Activated CD4-positive, alpha-beta T cell treated with anti-CD3 and anti-CD28 coated beads, Interleukin-2, Interleukin-4, amounts not matched to agents 100 ng/mL and 50 ng/mL, durations not matched to agents 16 hours and 8 hours (primary cell): Measurements from ENCODE around the gene VENTX.
"Not testable (repeated sequence)": the region's sequence is repeated elsewhere in the genome, so short reads cannot be mapped to it uniquely, and the experiment has no call there.

Experiments used
- DNase-seq: peaks from one replicate; pipeline ENCODE4 v3.0.0-alpha.2; 2020; ENCODE audit warnings: low spot score

Gene VENTX

DNA sequence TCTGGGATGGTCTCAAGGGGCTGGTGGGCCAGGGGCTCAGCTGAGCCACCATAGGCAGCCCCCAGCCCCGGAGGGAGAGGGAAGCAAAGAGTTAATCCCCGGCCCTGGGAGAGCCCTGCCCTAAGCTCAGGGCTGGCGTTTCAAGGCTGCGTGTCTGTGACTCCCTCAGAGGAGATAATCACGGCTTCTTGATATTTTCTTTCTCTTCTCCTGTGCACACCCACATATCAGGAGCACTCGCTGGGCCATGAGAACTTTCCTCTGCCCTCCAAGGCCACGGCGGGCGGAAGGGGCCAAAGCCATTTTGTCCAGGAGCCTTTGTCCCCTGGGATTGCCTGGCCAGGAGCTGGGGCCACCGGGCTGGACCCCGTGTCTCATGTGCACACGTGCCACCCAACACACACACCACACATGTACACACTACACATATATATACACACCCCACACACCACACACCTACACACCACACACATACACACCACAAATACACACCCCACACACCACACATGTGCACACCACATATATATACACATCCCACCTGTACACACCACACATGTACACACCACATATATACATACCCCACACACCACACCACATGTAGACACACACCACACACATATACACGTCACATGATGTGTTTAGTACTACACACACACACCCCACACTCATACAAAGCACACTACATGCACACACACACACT lies 16.9 kb downstream of the VENTX start:
- no peak for DNase-seq

DNA sequence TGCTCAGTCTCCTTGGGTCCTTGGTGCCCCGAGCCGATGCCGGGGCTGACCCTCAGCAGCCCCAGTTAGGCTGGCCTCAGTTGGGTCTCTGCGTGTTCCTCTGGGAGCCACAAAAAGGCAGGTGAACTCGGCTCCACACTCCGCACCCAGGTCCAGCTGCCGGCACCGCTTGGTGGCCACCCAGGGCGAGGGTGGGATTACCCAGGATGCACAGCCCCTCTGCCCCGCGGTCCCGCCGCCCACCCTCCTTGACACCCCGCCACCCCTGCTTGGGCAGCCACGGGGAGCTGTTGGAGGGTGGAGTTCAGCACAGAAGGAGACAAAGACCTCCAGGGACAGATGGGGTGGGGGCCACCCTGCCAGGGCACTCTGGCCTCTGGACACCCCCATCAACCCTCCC lies 17.7 kb downstream of the VENTX start:
- DNase-seq, result no peak

DNA sequence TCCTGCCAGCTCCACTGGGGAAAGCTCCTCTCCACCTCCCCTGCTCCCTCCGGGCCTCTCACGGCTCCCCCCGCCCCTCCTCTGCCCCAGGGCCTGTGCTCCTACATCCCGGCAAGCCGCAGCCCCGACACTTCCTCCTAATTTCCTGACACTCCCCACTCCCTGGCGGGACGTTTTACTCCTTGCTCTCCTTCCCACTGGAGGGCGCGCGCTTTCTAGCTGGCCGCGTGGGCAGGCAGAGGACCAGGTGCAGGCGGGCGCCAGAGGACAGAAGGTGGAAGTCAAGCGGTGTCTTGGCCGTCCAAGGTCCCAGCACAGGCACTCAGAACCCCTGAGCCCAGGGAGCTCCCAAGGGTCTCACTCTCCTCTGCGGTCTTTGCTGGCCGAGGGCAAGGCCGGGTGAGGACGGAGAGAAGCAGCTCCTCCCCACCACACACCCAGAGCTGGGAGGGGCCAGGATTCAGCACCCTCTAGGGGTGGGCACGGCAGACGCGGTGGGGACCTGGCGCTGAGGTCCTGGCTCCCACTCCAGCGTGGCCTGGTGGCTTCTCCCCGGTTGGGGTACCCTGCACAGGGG lies 19.9 kb downstream of the VENTX start:
- no peak for DNase-seq

DNA sequence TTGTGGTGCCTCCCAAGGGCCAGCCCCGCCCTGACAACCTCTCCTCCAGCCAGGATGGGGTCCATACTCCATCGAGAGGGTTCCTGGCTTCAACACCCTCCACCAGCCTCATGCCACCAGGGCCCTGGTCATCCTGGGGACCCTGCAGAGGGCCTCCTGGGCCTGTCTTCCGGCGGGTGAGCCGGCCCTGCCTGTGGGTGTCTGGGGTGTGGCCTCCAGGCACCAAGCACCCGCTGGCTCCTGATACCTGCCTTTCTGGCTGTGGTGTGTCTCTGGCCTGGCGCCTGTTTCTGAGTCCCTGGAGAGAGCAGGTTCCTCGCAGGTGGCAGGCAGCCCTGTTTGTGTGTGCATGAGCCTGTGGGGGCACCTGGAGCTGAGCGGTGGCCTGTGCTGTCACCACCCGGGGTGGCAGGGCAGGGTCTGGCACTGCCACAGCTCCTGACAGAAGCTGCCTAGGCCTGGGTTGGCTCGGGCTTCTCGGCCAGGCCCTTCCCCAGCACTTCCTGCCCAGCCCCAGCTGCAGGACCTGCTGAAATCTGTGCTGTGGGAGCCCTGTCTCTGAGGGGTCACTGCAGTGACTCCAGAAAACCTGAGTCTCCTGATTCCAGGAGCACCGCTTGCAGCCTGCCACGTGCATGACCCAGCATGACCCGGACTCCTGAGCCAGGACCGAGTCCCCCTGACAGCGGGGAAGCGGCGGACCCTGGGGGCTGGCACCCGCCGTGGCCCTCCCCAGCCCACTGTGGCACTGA lies 20.6 kb downstream of the VENTX start:
- DNase-seq, result peak; percentile 49

DNA sequence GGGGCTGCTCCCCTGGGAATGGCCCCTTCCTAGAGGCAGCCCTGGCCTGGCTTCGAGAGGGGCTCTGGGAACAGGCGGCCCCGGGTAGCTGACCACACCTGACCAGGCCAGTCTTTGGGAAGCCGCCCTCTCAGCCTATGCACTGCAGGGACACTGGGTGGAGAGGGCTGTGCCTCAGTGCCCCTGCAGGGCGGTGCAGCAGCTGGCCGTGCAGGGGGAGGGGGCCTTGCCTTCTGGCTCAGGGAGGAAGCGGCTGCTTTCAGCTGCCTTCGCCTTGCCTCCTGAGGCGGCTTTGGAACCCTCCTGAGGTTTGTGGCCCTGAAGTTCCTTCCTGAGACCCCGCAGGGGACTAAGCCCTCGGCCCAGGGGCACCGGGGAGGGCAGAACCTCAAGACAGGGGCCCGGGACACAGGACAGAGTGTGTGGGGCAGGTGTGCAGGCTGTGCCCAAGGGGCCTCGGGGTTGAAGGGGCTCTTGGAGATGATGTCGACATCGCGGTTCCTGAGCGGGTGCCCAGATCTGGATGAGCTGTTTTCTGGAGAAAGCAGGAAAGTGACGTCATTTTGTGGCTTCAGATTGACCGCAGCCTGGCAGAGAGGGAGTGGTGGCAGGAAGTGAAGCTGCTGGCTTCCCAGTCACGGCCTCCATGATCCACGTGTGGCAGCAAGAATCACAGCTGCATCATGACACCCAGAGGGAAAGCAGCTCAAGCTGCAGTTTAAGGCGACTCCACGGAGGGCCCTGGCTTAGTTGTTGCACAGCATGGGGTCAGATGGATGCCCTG lies 21.4 kb downstream of the VENTX start:
- DNase-seq, result peak; percentile 96

DNA sequence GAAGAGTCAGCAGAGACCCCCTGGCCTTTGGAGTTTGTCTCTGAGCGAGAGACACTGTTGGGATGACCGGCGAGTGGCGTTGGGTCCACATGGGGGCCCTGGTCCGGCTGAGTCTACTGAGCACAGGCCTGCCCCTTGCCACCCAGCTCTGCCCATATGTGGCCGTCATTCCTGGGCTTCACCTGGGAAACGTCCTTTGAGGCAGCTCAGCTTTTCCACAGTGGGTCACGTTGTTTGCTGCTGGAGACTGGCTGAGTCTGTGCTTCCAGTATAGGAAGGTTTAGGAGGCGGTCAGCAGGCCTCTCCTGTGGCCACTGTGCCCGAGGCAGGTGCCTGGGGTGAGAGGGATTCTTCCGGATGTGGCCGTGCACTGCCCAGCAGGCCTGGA lies 21.9 kb downstream of the VENTX start:
- no peak for DNase-seq

DNA sequence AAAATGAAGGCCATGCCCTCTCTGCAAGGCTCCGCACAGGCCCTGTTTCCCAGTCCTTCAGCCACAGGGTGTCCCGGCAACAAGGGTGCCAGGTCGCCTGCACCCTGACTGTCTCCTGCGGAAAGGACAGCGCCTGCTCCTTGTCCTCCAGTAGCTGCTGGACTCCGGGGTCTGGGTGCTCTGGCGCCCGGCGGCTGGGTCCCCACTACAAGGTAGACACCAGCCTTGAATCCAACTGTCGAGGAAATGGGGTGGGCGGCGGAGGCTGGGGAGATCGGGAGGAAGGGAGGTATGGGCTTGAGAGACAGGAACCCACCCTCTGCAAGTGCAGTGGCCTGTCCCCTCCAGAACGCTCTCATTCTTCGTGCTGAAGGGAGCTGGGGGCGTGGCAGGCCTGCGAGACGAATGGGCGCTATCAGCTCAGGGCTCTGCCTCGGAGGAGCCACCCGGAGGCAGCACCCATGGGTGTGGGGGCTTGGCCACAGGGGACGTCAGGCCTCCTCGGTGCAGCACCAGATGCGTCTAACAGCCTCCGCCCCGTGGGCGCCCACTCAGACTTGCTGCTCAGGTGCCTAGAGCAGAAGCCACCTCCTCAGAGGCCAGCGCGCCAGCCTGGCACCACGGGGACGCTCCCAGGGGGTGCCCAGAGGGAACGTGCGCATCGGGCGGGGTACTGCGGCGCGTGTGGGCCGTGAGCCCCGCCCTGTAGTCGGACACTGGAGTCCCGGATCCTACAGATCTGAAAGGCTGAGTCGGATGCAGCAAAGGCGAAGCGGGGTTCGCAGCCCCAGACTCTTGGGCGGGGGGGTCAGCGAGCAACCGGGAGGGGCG lies 23.5 kb downstream of the VENTX start:
- peak; percentile 50 for DNase-seq

DNA sequence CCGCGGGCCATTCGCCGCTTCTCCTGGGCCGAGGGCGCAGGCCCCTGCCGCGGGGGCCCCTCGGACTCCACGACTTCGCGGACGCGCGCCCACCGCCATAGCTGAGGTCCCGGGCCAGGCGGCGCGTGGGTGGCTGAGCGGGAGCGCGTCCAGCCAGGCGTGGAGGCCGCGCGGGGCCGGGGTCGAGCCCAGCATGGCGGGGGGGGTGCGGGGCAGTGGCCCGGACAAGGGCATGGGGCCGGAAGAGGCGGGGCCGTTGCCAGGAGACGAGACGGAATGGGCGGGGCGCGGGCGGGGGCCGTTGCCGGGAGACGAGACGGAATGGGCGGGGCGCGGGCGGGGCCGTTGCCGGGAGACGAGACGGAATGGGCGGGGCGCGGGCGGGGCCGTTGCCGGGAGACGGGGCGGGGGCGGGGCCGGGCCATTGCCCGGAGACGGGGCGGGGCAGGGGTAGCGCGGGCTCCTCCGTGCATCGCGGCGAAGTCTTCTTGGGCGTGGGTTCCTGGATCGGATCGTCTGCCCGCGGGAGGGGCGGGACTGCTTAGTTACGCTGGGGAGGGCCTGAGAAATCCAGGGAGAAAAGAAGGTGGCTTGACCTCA lies 24.2 kb downstream of the VENTX start:
- DNase-seq, result peak; percentile 84

DNA sequence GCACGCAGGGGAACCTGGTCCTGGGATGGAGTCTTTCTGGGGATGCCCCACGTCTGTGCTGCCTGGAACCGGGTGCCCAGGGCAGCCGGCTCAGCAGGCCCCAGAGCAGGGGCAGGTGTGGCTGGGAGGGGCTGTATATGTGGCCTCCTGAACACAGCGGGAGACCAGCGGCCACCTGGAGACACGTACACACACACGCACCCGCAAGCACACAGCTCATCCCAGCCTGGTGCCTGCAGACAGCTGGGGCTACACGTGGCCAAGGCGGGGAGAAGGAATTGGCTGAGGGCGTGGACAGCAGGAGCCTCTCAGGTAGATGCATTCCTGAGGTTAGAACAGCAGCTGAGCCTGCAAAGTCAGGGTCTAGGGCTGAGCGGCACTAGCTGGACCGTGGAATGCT lies 25.0 kb downstream of the VENTX start:
- no peak for DNase-seq

DNA sequence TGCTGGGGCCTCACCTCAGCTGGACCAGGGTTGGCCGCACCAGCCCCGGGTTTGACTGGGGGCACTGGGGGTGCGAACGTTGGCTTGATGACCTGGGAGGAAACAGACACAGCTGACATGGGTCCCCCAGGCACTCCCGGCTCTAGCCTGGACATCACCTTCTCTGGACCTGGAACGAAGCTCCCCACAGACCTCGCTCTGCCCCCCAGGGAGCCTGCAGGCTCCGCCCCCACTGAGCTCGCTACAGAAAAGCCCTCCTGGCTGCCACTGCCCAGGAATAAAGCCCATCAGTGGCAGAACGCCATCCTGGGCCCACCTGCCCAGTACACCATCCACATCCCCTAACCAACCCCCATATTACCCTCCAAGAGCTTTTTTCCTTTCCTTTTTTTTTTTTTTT lies 26.0 kb downstream of the VENTX start:
- no peak for DNase-seq

DNA sequence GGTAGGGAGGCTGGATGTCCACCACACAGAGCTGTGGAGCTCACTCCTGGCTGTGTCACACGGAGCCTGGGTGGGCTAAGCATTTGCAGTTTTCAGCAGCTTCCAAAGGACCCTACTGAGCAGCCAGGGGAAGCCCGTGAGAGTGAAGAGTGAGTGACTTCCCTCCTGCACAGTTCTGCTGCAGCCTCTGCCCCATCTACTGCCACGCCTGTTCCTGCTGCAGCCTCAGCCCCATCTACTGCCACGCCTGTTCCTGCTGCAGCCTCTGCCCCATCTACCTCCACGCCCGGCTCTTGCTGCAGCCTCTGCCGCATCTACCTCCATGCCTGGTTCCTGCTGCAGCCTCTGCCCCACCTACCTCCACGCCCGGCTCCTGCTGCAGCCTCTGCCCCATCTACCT lies 26.8 kb downstream of the VENTX start:
- no peak for DNase-seq

DNA sequence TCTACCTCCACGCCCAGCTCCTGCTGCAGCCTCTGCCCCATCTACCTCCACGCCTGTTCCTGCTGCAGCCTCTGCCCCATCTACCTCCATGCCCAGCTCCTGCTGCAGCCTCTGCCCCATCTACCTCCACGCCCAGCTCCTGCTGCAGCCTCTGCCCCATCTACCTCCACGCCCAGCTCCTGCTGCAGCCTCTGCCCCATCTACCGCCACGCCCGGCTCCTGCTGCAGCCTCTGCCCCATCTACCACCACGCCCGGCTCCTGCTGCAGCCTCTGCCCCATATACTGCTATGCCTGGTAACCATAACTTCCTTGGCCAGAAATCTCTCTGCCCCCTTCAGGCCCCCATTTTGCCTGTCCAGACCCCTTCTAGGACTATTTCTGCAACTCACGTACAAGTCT lies 27.4 kb downstream of the VENTX start:
- not testable (repeated sequence) for DNase-seq

DNA sequence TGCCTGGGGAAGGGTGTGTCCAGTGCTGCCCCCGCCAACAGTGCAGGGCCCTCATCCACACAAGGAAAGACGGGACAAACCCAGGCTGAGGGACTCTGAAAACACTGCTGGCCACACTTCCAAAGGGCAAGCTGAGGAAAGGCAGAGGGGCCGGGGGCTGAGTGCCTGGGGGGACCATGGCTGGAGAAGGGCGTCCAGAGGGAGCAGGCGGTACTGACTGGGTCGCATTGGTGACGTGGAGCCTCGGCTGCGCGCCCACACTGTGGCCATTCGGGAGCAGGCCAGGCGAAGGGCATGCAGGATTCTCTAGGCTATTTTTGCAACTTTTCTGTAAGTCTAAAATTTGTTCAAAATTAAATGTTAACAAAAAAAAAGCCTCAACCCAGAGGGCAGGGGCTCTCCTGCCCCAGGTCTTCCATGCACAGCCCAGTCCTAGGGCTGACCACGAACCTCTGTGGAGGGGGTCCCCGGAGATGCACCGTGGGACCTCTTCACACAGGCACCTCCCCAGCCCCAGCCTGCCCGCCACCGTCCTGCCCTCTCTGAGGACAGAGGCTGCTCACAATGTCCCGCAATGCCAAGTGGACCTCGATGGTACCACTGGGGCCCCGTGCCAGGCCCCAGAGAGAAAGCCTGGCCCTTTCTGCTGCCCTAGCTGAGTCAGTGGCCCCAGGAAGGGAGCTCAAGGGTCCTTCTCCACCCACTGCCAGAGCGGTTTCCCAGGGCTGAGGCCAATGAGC lies 28.6 kb downstream of the VENTX start:
- no peak for DNase-seq

DNA sequence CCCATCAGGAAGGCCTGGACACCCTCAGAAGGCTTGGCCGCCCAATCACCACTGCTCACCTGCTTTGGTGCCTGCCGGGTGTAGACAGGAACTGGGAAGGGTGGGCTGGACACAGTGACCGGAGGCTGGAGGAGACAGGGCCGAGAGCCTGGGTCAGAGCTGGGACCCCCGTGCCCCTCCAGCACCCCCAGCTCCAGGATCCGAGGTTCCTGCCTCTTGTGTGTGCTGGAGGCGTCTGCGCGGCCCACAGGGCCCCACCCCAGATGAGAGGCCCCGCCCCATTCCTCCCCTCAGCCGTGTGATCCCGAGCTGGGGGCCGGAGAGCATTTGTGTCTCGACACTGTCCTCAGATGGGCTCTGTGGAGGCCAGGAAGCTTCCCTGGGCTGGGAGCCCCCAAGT lies 29.6 kb downstream of the VENTX start:
- DNase-seq, result no peak

DNA sequence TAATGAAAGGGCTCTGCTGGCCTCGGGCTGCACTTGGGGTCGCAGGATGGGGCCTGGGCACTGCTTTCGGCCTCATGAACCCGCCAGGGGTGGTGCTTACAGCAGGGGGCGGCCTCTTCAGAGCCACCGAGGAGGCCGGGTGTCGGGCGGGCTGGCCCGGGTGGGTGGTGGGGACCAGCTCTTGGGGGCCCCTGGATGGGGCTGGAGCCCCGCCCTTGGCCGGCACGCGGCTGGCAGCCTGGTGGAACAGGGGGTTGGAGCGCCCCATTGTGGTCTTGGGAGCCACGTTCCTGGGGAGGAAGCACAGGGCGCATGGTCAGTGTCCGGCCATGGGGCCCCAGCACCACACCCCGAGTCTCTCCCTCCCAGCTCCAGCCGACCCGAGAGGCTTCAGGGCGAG lies 30.2 kb downstream of the VENTX start:
- no peak for DNase-seq

DNA sequence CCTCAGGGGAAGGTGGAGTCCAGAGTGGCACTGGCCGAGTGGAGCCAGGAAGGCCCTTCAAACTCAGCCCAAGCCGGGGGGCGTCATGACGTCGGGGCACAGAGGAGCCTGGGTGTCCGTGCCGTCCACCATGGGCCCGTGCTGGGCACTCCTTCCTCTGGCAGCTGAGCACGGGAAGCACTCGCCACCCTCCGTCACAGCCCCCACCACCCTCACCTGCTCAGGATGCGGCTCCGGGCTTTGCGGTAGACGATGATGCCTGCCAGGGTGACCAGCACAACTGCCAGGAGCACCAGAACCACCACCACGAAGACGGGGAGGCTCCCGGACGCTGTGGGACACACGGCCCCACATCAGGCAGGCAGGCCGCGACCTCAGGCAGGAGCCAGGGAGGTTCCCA lies 30.9 kb downstream of the VENTX start:
- no peak for DNase-seq

DNA sequence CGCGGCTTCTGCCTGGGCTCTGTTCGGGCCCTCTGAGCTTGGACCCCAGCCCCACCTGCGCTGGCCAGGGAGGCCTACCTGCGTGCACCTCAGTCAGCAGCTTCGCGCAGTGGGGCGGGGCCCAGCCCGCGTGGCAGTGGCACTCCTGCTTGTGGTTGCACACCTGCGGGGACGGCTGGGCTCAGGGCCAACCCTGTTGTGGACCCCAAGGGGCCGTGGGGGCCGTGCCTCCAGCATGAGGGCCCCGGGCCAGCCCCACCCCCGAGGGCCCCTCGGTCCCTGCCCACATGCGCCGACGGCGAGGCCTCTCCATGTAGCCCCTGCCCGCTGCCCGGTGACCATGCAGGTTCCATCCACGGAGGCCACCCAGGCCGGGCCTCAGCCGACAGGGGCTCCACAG lies 31.7 kb downstream of the VENTX start:
- DNase-seq, result no peak

DNA sequence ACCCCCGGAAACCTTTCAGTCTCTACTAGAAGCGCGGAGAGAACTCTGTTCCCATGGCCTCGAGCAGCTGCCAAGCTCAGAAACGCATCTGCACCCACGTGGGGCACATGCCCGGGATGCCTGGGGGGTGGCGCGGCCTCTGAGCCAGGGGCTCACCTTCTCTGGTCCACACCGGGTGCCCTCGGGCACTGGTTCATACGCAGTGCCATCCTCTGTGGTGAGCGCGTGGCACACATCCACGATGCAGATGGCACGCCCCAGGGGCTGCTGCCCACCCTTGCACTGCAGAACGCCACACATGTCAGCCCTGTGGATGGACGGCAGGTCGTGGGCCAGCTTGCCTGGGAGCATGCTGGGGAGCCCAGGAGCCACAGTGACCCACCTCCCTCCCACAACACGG lies 32.5 kb downstream of the VENTX start:
- no peak for DNase-seq

DNA sequence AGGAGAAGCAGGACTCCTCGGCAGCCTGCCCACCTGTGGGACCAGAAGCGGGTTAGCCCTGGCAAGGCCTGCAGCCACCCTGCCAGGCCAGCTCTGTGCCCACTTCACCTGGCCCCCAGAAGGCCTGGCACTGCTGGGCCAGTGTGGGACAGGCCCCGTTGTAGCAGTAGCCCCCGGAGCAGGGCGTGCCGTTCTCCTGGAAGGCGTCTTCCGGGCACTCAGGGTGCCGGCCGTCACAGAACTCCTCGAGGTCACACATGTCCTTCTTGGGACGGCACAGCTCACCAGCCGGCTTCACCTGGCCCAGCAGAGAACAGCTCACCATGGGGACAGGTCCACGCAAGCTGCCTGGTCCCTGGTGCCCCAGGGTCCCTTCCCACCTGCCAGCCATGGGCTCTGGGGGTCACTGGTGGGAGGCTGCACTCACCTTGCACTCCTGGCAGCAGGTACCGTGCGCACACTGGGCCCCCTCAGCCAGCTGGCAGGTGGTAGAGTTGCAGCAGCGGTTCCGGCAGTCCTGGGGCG lies 33.2 kb downstream of the VENTX start:
- no peak for DNase-seq

DNA sequence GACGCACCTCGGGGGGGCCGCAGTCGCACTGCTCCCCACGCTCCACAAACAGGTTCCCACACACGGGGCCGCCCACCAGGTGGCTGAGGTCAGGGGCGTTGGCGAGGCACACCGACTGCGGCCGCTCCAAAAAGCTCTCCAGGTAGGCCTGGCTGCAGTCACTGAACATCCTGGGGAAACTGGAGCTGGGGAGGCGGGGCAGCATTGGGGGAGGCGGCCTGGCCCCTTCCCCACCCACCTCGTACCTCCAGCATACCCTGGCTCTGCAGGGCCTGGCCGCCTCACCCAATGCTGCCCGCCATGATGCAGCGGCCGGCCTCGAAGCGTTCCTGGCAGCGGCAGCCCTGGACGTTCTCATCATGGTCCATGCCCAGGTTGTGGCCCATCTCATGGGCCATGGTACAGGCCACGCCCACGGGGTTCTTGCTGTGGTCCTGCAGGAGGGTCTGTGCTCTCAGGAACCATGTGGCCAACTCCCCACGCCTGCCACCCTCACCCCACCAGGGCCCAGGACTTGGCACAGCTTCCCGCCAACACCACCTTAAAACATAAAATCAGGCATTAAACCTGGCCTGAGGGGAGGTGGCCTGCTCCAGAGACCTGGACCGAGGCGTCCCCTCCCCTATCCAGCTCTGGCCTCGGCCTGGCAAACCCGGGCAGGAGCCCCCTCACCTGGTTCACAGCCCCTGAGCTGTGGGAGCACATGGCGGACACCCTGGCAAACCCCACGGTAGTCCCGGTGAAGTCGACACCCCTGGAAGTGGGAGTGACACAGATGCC lies 34.1 kb downstream of the VENTX start:
- DNase-seq, result no peak
